ENCODE results near the gene WAPL. TPM values are rescaled to one million over a fixed set of nuclear protein-coding genes. Genes with fewer than 3 reads are reported as not detected.

The WAPL gene
- total and polyA plus RNA-seq, 2 of the 8 experiments (the other 6 are each of a cell fraction or from before 2014, with no cell fraction given): 12.8 to 48.1 TPM

DNA sequence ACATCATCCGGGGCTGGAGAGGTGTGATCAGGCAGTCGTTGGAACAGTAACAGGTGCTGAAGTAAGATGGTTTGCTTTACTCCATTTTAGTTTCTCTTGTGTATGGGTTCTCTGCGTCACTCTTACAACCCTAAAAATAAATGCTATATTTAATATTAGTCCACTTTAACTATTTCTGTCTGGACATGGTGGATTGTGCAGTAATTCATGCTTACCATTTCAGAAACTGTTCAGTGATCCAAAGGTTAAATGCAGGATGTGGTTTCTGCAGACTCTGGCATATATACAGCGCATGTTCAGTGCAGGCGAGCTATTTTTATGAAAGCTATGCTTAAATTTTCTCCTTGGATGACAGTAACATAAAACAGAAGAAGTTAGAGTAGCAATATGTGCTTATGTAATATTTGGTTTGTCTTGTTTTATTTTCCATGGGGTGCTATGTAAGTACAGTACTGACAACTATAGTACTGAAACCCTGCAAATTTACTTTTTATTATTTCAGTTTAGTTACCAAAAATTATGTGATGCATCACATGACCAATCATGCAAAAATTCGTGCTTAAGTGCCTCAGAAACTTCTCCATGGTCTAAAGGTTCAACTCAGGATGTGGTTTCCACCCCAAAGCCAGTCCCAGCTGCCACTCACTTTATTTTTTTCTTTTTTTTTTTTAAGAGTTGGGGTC lies 108.4 kb downstream of the WAPL start:
- no peak overlapping the region for H2AK5ac ChIP-seq (ENCODE audit: low read depth, low read length)
- H3K4me2 ChIP-seq (ENCODE audit: insufficient read depth in 1 of 2, low read depth in 2 of 2, low read length in 2 of 2): no peak overlapping the region
- H2BK120ac ChIP-seq (replicated peaks; ENCODE audit: low read depth, low read length): no peak overlapping the region
- H3K4me1 ChIP-seq (replicated peaks in 1 of 4; ENCODE audit: control insufficient read depth in 3 of 4, insufficient read depth in 4 of 4, low read length in 3 of 4): peaks cover 0 to 4% (median 1%) of the 10 kb centered on the region in 4 experiments; a peak in 3 of 7 replicates
- no peak overlapping the region for H4K8ac ChIP-seq (ENCODE audit: extremely low read depth, insufficient read depth, low read length)
- DNase-seq (ENCODE audit: low read depth in 1 of 2, low spot score in 2 of 2): no peak
- no peak overlapping the region for H3K18ac ChIP-seq (ENCODE audit: extremely low read depth, low read length)
- H2BK15ac ChIP-seq (ENCODE audit: low read length): no peak overlapping the region
- no peak overlapping the region for H2BK12ac ChIP-seq (ENCODE audit: low read depth, low read length)
- no peak overlapping the region for H2AFZ ChIP-seq (ENCODE audit: low read length)
- H3K9me3 ChIP-seq (ENCODE audit: insufficient read depth in 2 of 2, low read depth in 1 of 2, low read length in 1 of 2): no peaks in the 10 kb centered on the region
- H3K79me2 ChIP-seq (ENCODE audit: control insufficient read depth in 1 of 2, insufficient read depth in 2 of 2, low read length in 2 of 2): no peaks in the 10 kb centered on the region
- H4K20me1 ChIP-seq (replicated peaks in 1 of 2; ENCODE audit: control insufficient read depth in 1 of 2, insufficient read depth in 2 of 2, low read length in 2 of 2): no peaks in the 10 kb centered on the region
- H3K36me3 ChIP-seq (ENCODE audit: control insufficient read depth in 2 of 4, insufficient read depth in 4 of 4, low read length in 3 of 4): no peaks in the 10 kb centered on the region
- WGBS, 2 experiments (ENCODE audit: extremely low coverage in 1 of 2, insufficient coverage in 1 of 2, insufficient read length in 1 of 2, insufficient replicate concordance in 2 of 2, low coverage in 1 of 2, low lambda C conversion rate in 2 of 2, missing lambda C conversion rate in 1 of 2): 86% methylated on average over 6 of the region's 6 CpGs; no CpG with 5 or more reads in 1 of the 2 experiments
- H4K91ac ChIP-seq (replicated peaks; ENCODE audit: insufficient read length, low read length): no peak overlapping the region
- ChIA-PET CTCF (ENCODE audit: partially characterized antibody) (no interaction called here), POLR2A (ENCODE audit: partially characterized antibody) (no interaction called here)
- H3K27me3 ChIP-seq (replicated peaks in 1 of 4; ENCODE audit: control insufficient read depth in 3 of 4, extremely low read depth in 1 of 4, insufficient read depth in 3 of 4, low read length in 3 of 4): no peaks in the 10 kb centered on the region
- H3K9ac ChIP-seq (replicated peaks in 1 of 4; ENCODE audit: extremely low read depth in 1 of 4, low read depth in 3 of 4, low read length in 3 of 4): no peak overlapping the region
- H3K23ac ChIP-seq (ENCODE audit: insufficient read length): no peak overlapping the region
- no peak overlapping the region for H3K27ac ChIP-seq (ENCODE audit: low read depth, low read length)
- H3K79me1 ChIP-seq (ENCODE audit: low read depth, low read length): no peaks in the 10 kb centered on the region; the same call in 1 of the 2 replicates
- no peak overlapping the region for H2BK5ac ChIP-seq (ENCODE audit: low read depth, low read length)
- no peak for FAIRE-seq
- H3K4me3 ChIP-seq (ENCODE audit: extremely low read depth in 1 of 4, insufficient read depth in 2 of 4, low read depth in 3 of 4, low read length in 4 of 4): no peak overlapping the region
- no peak overlapping the region for H3K14ac ChIP-seq (ENCODE audit: insufficient read length)
- H3K4ac ChIP-seq (replicated peaks; ENCODE audit: insufficient read length, low read depth, low read length): no peak overlapping the region
- H4K5ac ChIP-seq (ENCODE audit: insufficient read length, low read depth, low read length): no peak overlapping the region
- H3K56ac ChIP-seq (replicated peaks; ENCODE audit: insufficient read length, low read depth, low read length): no peak overlapping the region
- no peak overlapping the region for H2BK20ac ChIP-seq (ENCODE audit: low read length)
- no peaks in the 10 kb centered on the region for H3K23me2 ChIP-seq (ENCODE audit: low read depth, low read length)
- TF ChIP-seq SP1 (IDR thresholded peaks at IDR 0.05; ENCODE audit: low read depth, low read length) (no peak), SIN3A (conservative IDR thresholded peaks at IDR 0.05 in 1 of 2, IDR thresholded peaks at IDR 0.05 in 1 of 2; ENCODE audit: low read depth in 1 of 2, low read length in 2 of 2) (no peak), CBX8 (IDR thresholded peaks at IDR 0.05; ENCODE audit: borderline replicate concordance, low read depth, low read length) (no peak), PHF8 (conservative IDR thresholded peaks at IDR 0.05; ENCODE audit: low read depth, low read length) (no peak), EGR1 (IDR thresholded peaks at IDR 0.05; ENCODE audit: borderline replicate concordance, low read depth, low read length) (no peak), NRF1 (IDR thresholded peaks at IDR 0.05; ENCODE audit: low read depth, low read length) (no peak), CEBPB (IDR thresholded peaks at IDR 0.05; ENCODE audit: low read depth, low read length) (no peak), ASH2L (IDR thresholded peaks at IDR 0.05; ENCODE audit: low read length) (no peak), MAFK (IDR thresholded peaks at IDR 0.05; ENCODE audit: low read depth, low read length) (no peak), BACH1 (IDR thresholded peaks at IDR 0.05; ENCODE audit: low read length) (no peak), ZNF274 (IDR thresholded peaks at IDR 0.05; ENCODE audit: borderline replicate concordance, extremely low read depth, low read length) (no peak)
- TF ChIP-seq, protein P1, sequence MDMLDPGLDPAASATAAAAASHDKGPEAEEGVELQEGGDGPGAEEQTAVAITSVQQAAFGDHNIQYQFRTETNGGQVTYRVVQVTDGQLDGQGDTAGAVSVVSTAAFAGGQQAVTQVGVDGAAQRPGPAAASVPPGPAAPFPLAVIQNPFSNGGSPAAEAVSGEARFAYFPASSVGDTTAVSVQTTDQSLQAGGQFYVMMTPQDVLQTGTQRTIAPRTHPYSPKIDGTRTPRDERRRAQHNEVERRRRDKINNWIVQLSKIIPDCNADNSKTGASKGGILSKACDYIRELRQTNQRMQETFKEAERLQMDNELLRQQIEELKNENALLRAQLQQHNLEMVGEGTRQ (IDR thresholded peaks at IDR 0.05; ENCODE audit: low read length): no peak
- TF ChIP-seq, protein P2, sequence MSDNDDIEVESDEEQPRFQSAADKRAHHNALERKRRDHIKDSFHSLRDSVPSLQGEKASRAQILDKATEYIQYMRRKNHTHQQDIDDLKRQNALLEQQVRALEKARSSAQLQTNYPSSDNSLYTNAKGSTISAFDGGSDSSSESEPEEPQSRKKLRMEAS (IDR thresholded peaks at IDR 0.05): no peak

All from H1 (cell line).